HG03432 (cell line): ENCODE measurements around the gene GALNT7.

Experiments
- ATAC-seq: cut with Tn5 transposase; IDR thresholded peaks from one replicate; pipeline ENCODE4 v1.9.1; 2021; ENCODE audit warnings: mild to moderate bottlenecking, moderate library complexity; ENCODE audit not compliant: unreplicated experiment

GALNT7 gene

DNA sequence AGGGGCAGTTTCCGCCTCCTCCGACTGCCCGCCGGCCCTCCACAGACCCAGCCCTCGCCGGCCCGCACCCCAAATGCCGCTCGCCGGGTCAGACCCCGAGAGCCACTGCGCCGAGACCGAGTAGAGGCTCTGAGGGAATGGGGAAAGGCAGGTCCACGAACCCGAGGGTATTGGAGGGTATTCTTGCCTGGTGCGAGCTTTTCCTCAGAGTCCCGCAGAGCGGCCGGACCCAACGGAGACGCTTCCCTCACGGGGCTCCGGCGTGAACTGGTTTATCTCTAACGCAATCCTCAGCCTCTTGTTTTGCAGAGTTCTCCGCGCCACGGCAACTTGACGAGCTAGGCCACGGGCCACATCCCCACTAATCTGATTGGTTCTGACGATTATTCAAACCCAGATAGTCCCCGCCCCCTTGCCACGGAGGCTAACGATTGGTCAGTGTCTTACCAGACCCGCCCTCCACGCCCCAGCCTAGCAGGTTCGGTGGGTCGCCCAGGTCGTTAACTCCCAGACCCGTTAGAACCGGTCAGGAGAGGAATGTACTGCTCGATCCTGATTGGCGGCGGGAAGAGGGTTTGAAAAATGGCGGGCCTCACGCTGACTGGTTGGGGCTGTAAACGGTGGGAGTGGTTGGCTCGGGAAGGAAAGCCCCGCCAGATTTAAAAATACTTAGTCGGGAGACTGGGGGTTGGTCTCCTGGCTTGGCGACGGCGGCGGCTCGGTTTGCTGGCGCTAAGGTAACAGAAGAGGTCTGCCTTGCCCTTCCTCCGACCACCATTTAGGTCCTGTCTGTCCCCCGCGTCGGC, 165.7 kb downstream of the GALNT7 start, which contains the start of gene HMGB2:
Gene HMGB2 (minus strand): TSS at position 274 of the 806 bp plus-strand sequence. CDS start 709 bp downstream, outside the sequence.
- peak; percentile 90 for ATAC-seq

DNA sequence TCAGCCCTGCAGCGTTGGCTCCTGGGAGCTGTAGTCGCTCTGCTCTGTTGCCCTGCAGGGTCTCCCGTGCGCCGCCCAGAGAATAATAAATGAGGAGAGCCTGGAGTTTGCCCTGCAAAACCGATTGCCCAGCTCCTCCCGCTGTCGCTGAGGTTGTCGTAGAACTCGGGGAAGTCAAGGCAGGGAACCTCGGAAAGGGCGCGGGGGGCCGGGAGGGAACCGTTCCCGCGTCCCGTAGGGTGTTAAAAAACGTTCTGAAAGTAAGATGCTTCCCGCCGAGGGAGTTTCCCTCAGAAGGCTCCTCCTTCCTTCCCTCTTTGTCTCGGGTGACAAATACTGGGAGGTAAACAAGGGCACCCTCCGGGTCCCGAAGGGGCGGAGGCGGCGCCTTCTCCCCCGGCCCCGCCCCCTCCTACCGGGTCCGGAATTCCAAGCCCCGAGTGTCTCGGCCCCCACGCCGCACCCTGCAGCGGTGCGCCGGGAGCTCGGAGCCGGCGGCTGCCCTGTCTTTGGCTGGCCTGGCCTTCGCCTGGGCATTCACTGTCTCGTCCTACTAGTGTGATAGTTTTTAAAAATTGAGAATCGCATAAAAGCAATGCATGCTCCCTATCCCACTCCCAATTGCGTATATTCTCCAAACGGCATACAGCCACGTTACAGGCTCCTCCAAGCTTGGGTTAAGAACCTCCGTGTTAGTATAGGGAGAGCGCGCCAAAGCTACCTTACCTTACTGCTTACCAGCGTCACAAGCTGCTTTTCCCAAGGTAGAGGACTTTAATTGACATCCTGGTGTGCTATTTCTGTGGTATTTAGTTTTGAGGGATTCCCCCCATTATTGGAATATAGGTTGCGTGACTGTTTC, 166.5 kb downstream of the GALNT7 start:
- ATAC-seq: peak; percentile 49

DNA sequence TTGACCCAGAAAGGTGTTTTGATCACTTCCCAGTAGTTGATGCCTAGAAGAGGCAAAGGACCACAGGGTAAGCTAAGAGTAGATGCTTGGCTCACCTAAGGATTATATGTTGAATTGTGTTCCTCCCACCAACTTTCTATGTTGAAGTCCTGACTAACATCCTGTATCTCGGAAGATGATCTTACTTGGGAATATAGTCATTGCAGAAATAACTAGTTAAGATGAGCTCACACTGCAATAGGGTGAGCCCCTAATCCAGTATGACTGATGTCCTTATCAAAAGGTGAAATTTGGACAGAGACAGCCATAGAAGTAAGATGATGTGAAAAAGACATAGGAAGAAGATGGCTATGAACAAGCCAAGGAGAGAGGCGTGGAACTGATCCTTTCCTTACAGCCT, 168.9 kb downstream of the GALNT7 start:
- no peak for ATAC-seq

DNA sequence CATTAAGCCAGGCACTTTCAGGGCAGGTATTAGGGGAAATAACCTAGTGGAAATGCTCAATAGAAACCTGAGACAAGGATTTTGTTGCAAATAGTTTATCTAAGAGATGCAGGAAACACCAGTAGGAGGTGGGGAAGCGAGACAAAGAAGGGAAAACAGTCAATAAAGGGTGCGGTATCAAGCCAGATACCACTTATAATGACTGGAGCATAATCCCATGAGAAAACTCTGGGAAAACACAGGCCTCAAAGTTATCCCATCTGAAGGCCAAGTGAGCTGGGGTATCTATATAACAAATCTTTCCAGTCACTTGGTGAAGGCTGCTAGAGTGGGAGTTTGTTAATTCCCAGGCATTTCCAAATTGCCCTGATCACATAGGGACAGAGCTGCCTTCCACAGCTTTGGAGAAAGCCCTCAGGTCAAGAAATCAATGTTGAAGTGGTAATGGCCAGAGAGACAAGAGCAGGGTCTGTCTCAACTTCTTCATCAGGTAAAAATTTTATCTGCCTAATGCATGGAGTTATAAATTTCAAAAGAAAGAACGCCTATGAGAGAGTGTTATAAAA, 175.3 kb downstream of the GALNT7 start:
- ATAC-seq: no peak

DNA sequence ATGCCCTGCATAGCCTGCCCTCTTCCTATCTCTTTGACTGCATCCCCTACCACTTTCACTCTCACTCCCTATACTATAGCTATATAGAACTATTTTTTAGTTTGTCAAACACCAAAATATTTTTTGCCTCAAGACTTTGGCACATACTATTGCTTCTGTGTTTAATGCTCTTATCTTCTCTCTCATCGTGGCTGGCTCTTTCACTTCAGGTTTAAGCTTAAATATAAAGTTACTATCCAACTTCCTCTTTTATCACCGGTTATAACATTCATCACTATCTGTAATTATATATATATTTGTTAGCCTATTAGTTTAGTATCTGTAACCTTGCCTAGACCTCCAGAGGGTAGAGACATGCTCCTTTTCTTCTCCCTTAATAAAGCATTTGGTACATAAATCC, 177.0 kb downstream of the GALNT7 start:
- ATAC-seq: no peak

DNA sequence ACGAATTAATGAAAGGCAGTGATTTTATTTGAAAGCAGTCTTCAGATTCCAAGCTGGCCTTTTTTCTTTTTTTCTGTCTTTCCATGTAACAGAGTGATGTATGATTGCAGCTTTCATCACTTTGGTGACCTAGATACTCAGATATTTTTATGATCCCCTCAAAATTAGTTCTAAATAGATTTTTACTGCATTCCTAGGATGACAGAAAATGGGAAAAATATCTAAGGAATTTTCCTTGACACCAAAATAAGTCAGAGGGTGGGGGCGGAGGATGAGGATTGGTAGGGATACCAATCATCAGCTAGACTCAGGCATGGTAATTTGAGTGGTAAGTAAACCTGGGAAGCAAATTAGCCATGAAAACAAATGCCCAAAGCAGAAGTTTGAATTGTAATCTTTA, 177.5 kb downstream of the GALNT7 start:
- no peak for ATAC-seq

DNA sequence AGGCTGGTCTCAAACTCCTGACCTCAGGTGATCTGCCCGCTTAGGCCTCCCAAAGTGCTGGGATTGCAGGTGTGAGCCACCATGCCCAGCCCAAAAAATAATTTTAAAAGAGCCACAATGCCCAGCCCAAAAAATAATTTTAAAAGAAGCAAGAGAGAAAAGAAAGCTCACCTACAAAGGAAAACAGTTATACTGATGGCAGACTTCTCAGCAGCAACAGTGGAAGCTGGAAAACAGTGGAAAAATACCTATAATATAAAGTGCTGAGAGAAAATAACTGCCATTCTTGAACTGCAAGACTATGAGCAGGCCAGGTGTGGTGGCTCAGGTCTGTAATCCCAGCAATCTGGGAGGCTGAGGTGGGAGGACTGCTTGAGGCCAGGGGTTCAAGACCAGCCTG, 178.9 kb downstream of the GALNT7 start:
- no peak for ATAC-seq

DNA sequence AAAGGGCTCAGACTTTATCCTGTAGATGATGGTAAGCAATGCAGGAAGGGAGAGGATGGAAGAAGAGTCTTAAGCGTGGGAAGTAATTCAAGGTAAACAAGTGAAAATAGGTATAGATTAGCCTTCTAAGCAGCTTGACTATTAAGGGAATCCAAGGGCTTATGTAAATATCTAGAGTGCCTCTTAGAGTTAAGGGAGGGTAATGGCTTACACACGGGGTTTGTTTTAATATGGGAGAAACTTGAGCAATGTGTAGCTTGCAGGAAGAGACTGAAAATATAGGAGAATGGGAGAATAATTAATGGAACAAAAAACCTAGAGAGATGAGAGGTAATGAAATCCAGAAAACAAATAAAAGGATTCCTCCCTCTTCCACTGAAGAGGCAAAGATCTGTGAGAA, 189.3 kb downstream of the GALNT7 start:
- ATAC-seq: no peak

DNA sequence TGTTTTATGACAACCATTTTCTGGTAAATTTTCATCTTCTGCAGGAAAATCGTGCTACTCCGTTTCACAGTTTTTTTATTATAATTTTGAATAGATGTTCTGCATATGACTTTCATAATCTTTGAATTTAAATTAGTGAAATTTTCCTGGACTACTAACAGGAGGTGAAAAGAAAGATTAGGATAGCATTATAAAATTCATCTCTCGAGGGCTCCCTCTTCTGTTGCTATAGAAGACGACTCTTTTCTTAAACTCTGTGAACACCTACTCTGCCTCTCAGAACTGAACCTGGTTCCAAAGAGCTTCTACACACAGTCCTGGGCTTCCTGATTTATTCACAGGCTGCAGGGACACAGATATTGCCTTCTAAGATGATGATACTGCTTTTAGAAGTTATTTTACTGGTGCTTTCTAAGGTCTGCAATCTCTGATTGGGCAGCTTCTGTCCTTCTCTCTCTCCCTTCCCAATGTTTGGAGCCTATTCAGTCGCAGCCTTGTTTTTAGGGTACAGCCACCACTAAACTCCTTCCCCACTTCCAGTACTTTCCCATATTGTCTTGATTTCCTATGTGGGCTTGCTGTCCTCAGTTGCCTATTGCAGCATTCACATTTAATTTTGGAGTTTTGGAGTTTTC, 192.1 kb downstream of the GALNT7 start:
- ATAC-seq: peak; percentile 41

DNA sequence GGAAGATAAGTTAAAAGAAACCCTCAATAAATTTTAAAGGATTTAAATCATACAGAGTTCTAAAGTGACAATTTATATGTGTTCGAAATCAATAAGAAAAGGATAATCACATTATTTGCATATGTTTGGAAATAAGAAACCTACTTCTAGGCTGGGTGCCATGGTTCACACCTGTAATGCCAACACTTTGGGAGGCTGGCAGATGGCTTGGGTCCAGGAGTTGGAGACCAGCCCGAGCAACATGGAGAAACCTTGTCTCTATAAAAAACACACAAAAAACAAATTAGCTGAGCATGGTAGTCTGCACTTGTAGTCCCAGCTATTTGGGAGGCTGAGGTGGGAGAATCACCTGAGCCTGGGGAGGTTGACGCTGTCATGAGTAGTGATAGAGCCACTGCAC, 194.1 kb downstream of the GALNT7 start:
- ATAC-seq: no peak

DNA sequence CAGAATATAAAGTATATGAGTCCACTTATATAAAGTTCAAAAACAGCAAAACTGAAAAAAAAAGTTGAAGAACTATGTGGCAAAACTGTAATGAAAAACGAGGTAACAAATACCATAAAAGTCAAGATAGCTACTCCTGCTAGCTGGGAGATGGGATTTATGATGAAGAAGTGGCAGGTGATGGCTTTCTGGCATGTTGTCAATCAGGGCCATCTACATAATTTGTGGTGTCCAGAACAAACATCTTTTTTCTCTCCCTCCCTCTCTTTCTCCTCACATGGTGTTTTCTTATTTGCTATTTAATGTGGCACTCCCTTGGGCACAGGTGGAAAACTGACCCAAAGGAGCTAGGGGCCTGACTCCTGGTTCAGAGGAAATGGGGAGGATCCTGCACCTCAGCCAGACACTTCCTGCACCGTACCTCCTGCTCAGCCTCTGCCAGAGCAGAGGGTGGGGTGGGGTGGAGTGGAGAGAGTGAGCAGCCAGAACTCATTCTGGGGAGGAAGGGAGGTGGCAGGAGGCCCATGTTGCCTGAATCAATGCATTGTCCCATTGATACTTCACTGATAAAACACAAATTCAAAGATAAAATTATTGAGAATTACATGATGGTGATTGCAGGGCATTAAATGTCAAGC, 196.9 kb downstream of the GALNT7 start:
- no peak for ATAC-seq

DNA sequence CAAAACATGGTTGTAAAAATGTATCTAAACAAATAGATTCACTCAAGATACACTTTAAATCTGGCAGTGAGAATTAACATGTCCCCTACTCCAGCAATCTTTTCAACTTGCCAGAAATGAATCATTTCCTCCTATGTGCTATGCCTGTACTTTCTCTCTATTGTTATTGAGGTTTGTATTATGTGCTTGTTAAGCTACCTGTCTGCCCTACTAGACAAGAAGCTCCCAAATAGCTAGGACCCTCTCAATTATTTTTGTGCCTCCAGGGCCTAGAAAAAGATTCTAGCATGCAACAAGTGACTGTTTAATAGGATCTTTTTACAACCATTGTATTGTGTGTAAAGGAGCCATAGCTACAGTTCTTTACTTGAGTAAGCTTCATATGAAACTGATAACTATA, 198.7 kb downstream of the GALNT7 start:
- peak; percentile 18 for ATAC-seq

DNA sequence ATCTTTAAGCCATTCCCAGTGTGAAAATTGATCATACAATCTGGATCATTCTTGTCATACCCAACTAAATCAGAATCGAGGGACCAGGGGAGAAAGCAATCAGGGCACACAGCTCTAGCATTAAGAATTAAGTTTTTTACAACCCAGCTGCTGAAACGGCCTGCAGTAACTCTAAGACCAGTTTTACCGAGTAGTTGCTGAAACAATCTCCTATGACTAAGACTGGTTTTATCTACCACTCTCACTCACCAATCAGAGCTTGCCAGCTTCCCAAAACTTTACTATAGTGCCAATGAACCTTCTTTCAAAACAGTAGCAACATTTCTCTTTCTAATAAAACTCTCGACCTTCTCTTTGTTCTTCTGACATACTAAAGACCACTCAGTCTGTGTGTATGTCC, 199.3 kb downstream of the GALNT7 start:
- no peak for ATAC-seq

DNA sequence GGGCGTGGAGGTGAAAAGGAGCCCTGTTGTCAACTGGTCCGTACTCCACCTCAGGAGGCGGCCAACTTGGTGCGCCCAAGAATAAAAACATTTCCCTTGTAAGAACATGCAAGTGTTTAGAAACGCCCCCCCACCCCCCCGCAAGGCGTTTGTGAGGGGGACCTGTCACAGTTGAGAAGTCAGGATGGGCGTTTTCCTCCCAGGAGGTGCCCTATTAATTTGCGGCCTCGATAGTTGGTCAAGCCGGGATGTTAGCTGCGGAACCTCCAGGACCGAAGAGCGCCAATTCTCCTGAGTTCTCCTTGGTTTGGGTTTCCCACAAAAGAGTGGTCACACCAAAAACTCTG, 201.5 kb downstream of the GALNT7 start:
- ATAC-seq: peak; percentile 2

DNA sequence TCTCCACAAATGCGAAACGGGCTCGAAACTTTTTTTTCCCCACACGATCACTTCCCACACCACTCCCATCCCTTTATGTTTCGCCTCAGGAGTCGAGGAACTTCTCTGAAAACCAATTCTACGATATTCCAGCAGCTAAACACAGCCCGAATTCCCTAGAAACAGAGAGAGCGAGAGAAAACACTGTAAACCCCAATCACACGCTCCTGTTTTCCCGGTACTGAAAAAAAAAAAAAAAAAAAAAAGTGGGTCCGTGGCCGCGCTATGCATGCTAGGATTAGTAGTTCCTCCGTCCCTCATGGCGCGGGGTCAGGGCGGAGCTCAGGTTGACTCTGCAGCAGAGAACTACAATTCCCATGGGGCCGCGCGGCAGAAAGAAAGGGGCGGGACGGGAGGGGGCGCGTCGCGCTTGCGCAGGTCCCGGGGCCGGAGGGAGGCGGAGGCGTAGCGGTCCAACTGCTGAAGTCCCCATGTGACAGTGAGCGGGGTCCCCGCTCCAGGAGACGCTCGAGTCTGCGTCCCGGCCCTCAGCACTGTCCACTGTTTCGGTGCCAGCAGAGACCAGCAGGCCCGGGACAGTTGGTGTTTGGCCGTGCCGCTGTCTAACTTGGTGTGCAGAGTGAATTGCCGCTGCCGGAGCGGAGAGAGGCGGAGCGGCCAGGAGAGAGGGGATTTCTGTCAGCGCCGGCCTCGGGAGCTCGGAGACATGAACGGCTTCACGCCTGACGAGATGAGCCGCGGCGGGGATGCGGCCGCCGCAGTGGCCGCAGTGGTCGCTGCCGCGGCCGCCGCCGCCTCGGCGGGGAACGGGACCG, 202.1 kb downstream of the GALNT7 start, which contains the start of gene SAP30:
Gene SAP30 (plus strand): TSS at position 478 of the 815 bp plus-strand sequence. CDS start 229 bp downstream, at position 707.
- peak; percentile 75 for ATAC-seq

DNA sequence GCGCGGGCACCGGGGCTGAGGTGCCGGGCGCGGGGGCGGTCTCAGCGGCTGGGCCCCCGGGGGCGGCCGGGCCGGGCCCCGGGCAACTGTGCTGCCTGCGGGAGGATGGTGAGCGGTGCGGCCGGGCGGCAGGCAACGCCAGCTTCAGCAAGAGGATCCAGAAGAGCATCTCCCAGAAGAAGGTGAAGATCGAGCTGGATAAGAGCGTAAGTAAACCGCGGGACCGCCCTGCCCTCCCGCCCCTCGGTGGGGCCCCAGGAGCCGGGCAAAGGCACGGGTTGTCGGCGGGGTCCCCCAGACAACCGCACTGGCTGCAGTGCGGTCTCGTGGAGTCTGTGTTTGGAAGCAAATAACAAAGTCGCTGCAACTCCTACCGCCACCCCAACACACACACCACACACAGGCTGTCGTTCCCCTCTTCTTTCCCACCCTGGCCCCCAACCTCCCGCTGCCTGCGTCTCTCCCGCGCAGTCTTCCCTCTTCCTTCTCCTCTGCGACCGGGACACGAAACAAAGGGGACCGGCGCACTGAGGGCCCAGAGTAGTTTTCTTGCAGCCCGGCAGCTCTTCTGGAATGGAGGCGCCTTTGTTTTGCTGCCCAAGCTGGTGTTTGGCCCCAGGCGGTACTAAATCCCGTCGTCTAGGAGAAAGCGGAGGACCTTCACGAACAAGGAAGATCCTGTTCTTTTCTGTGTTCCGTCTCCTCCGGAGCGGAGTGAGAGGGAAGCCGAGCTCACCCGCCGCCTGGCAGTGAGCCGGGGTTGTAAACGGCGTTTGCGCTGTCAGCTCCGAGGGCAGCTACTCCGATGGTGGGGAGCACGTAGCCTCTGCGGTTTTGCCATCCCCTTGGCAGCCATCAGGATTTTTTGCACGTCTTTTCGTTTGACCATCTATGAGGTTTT, 202.9 kb downstream of the GALNT7 start:
- ATAC-seq: peak; percentile 27
